ENCODE data around the gene SMIM38.

DNA sequence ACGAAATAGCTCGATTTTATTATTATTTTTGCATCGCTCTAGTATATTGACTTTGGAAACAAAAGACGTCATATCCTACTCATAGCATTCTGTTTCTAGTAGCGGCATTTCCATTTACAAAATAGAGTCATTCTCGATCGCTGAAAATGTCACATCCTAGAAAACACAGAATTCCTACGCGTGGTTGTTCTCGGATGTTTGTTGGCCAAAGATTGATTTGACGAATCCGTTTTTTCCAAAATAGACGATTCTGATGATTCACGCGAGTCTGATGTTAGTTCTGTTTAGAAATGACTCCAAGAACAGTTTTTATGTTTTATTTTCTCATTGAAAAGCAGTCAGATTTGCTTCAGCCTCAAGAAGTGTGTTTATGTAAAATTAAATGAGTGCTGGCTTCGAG is 47.6 kb downstream of the SMIM38 start:
- TF ChIP-seq, protein P1, sequence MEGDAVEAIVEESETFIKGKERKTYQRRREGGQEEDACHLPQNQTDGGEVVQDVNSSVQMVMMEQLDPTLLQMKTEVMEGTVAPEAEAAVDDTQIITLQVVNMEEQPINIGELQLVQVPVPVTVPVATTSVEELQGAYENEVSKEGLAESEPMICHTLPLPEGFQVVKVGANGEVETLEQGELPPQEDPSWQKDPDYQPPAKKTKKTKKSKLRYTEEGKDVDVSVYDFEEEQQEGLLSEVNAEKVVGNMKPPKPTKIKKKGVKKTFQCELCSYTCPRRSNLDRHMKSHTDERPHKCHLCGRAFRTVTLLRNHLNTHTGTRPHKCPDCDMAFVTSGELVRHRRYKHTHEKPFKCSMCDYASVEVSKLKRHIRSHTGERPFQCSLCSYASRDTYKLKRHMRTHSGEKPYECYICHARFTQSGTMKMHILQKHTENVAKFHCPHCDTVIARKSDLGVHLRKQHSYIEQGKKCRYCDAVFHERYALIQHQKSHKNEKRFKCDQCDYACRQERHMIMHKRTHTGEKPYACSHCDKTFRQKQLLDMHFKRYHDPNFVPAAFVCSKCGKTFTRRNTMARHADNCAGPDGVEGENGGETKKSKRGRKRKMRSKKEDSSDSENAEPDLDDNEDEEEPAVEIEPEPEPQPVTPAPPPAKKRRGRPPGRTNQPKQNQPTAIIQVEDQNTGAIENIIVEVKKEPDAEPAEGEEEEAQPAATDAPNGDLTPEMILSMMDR (IDR thresholded peaks at IDR 0.05) = no peak
- TF ChIP-seq POLR2A (IDR thresholded peaks at IDR 0.05) = no peak
